ENCODE data around the gene CTNS.

DNA sequence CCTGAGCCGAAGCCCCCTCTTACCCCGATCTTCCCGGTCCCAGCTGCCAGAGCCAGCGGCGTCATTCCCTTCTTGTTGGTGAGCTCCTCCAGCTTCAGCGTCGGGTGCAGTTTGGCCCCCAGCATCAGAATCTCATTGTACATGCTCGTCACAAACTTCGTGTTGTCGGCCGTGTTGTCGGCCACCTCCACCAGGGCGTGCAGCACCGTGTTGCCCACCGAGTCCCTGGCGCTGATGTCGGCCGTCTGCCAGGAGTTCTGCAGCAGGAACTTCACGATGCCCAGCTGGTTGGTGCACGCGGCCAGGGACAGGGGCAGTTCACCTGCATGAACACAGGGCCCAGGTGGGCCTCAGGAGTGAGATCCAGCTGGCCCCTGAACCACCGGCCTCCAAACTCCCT is 46.8 kb upstream of the CTNS start:
- TF ChIP-seq EZH2 (IDR thresholded peaks at IDR 0.05; ENCODE audit: borderline replicate concordance, insufficient read depth, low read length, poor library complexity, severe bottlenecking) = no peak
- TF ChIP-seq POLR2AphosphoS5 (IDR thresholded peaks at IDR 0.05) = no peak
